SU-DHL-6 (cell line): Measurements from ENCODE around the gene ISM2.
A peak's percentile ranks its signal among the peaks of the same experiment; 100 is the strongest.

Experiments used
- H2AFZ ChIP-seq: fragments of 200-600 bp; sonication (generic); 2 replicates; pipeline ENCODE4 v1.6.1; 2014; ENCODE audit warnings: low read depth, mild to moderate bottlenecking, moderate library complexity, mixed read lengths, antibody characterized with exemption, low read length; ENCODE audit not compliant: severe bottlenecking
- H3F3A ChIP-seq: fragments of 200-600 bp; shearing (Covaris generic); 2 replicates; pipeline ENCODE4 v1.6.0; 2016; ENCODE audit warnings: antibody characterized with exemption, mild to moderate bottlenecking; ENCODE audit not compliant: insufficient read depth
- H3K27ac ChIP-seq: fragments of 200-600 bp; sonication (generic); 2 replicates; pipeline ENCODE4 v1.5.1; 2016; ENCODE audit warnings: low read depth, mild to moderate bottlenecking, low read length, moderate library complexity, mixed read lengths
- H3K27me3 ChIP-seq: fragments of 200-600 bp; sonication (generic), shearing (Covaris generic); 2 replicates; pipeline ENCODE4 v1.6.0; 2014; ENCODE audit warnings: mild to moderate bottlenecking, low read length
- H3K36me3 ChIP-seq: fragments of 200-600 bp; sonication (generic); 2 replicates; pipeline ENCODE4 v1.6.1; 2014; ENCODE audit warnings: mild to moderate bottlenecking, low read length, mixed read lengths
- H3K4me2 ChIP-seq: fragments of 300-600, 200-600 bp; shearing (Covaris generic), sonication (generic); 2 replicates; pipeline ENCODE4 v1.6.0; 2014; ENCODE audit warnings: low read length, low read depth, mild to moderate bottlenecking; ENCODE audit not compliant: poor library complexity, severe bottlenecking
- H3K4me3 ChIP-seq: fragments of 200-600 bp; sonication (generic); 2 replicates; pipeline ENCODE4 v1.5.1; 2014; ENCODE audit warnings: antibody characterized with exemption, low read length, mild to moderate bottlenecking, mixed read lengths; ENCODE audit not compliant: insufficient read depth, poor library complexity, severe bottlenecking
- H3K79me2 ChIP-seq: fragments of 200-600 bp; sonication (generic); 2 replicates; pipeline ENCODE4 v1.6.1; 2014; ENCODE audit warnings: mild to moderate bottlenecking, low read length, moderate library complexity; ENCODE audit not compliant: insufficient read depth
- H3K9ac ChIP-seq: fragments of 200-600 bp; sonication (generic); 2 replicates; pipeline ENCODE4 v1.7.0; 2014; ENCODE audit warnings: mild to moderate bottlenecking, low read length
- H3K9me2 ChIP-seq: fragments of 200-600 bp; sonication (generic); replicated peaks from 2 replicates; pipeline ENCODE4 v1.6.1; 2014; ENCODE audit warnings: low read length; ENCODE audit not compliant: insufficient read depth
- H3K9me3 ChIP-seq: fragments of 200-600 bp; sonication (generic); 2 replicates; pipeline ENCODE4 v1.6.1; 2014; ENCODE audit warnings: low read length, mixed read lengths; ENCODE audit not compliant: insufficient read depth
- H4K20me1 ChIP-seq: fragments of 200-600 bp; sonication (generic); 2 replicates; pipeline ENCODE4 v1.6.1; 2014; ENCODE audit warnings: low read depth, mild to moderate bottlenecking, antibody characterized with exemption, low read length, moderate library complexity, mixed read lengths
- CTCF ChIP-seq: fragments of 200-600 bp; sonication (generic); IDR thresholded peaks from one replicate; pipeline ENCODE4 v1.5.1; 2017; ENCODE audit warnings: antibody characterized with exemption, mild to moderate bottlenecking, low read length, moderate library complexity; ENCODE audit not compliant: insufficient read depth, poor library complexity, severe bottlenecking
- EZH2phosphoT487 ChIP-seq: fragments of 200-600 bp; sonication (generic), shearing (Covaris generic); conservative IDR thresholded peaks from 2 replicates; pipeline ENCODE4 v1.6.1; 2018; ENCODE audit warnings: mild to moderate bottlenecking, antibody characterized with exemption, low read length, moderate library complexity, mixed read lengths

ISM2 gene

DNA sequence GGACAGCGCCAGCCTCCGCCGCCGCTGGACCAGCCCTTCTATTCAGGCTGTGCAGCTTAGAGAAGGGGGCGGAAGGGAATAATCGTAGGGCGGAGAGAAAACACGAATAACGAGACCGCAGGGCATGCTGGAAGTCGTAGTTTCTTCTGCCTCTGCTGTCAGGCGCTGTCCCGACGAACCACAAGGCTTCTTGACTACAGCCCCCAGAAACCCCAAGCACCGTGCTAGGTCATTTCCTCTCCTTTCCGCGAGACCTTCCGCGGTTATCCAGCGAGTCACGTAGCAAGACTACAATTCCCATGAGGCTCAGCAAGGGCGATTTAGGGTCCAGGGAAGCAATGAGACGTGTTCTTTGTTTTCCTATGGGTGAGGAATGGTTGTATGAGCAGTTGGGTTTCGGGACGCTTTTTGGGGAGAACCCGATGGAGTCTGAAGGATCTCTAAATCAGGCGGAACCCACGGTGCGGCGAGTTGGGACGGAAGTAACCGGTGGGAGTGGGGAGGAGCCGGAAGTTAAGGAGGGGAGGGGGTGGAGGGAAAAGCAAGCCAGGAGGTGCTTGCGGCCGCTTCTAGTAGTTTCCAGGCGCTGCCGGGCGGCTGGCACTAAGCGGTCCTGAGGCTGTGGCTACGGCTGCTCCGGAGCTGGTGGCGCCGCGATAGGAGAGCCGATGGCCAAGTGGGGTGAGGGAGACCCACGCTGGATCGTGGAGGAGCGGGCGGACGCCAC is 40.9 kb downstream of the ISM2 start, which contains the start of the genes AHSA1 and VIPAS39:
Gene AHSA1, plus strand, starts transcription at position 572 of the 727 bp plus-strand sequence. Its CDS starts 97 bp downstream, at position 669.
Gene VIPAS39, minus strand, starts transcription at position 80 of the 727 bp plus-strand sequence. CDS start 3,499 bp downstream, outside the sequence.
- peak within 1 kb of the TSS; percentile 87 for H3K4me2 ChIP-seq
- H2AFZ ChIP-seq = peak within 1 kb of the TSS; percentile 96
- no peaks in the 10 kb centered on the region for H3K9me2 ChIP-seq
- peaks cover 9% of the 10 kb centered on the region; the same call in 1 of the 2 replicates for H3F3A ChIP-seq
- H3K79me2 ChIP-seq = peaks cover 44% of the 10 kb centered on the region
- peaks cover 9% of the 10 kb centered on the region; the same call in 1 of the 2 replicates for H4K20me1 ChIP-seq
- H3K27me3 ChIP-seq = no peaks in the 10 kb centered on the region
- H3K36me3 ChIP-seq = peaks cover 12% of the 10 kb centered on the region
- H3K9ac ChIP-seq = peak within 1 kb of the TSS; percentile 90
- peak within 1 kb of the TSS; percentile 82 for H3K27ac ChIP-seq
- TF ChIP-seq CTCF (no peak), EZH2phosphoT487 (no peak)
- H3K9me3 ChIP-seq = no peaks in the 10 kb centered on the region
- H3K4me3 ChIP-seq = peak within 1 kb of the TSS; percentile 91

GRCh38 chr14:77457115-77457521 is 41.5 kb downstream of the ISM2 start:
- peaks cover 9% of the 10 kb centered on the region; the same call in 1 of the 2 replicates for H4K20me1 ChIP-seq
- no peaks in the 10 kb centered on the region for H3K9me2 ChIP-seq
- peaks cover 9% of the 10 kb centered on the region; the same call in 1 of the 2 replicates for H3F3A ChIP-seq
- no peaks in the 10 kb centered on the region for H3K9me3 ChIP-seq
- peaks cover 12% of the 10 kb centered on the region for H3K36me3 ChIP-seq
- peak overlapping the region; percentile 90 for H3K9ac ChIP-seq
- peak overlapping the region; percentile 91 for H3K4me3 ChIP-seq
- peak overlapping the region; percentile 75 for H3K4me2 ChIP-seq
- peaks cover 44% of the 10 kb centered on the region for H3K79me2 ChIP-seq
- TF ChIP-seq CTCF (no peak), EZH2phosphoT487 (no peak)
- H3K27me3 ChIP-seq = no peaks in the 10 kb centered on the region
- peak overlapping the region; percentile 54 for H2AFZ ChIP-seq
- H3K27ac ChIP-seq = peak overlapping the region; percentile 26; the same call in 1 of the 2 replicates

DNA sequence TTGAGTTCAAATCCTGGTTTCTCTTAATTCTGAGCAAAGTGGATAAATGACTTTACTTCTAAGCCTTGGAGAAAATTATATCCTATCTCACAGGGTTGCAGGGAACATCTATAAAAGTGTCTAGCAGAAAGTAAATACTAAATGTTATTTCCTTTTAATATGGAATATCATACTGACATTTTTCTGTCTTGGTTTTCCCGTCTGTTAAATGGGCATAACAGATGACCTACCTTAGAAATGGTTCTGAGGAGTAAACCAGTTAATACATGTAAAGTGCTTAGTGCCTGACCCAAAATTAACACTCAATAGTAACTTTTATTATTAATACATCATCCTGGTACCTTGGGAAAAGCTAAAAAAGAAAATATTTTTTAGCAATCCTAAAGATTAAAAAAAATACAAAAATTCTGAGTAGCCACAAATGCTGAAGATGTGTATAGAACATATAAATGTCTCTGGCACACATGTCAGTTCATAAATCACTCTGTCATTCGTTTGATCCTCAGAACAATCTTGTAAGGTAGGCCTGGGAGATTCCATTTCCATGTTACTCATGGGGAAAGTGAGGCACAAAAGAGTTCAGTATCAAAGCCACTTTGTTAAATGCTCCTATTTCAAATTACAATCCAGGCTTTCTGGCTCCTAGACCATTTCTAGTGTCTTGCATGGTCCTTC is 42.5 kb downstream of the ISM2 start:
- peaks cover 44% of the 10 kb centered on the region for H3K79me2 ChIP-seq
- no peak overlapping the region for H2AFZ ChIP-seq
- no peaks in the 10 kb centered on the region for H3K9me3 ChIP-seq
- H4K20me1 ChIP-seq = peaks cover 9% of the 10 kb centered on the region; the same call in 1 of the 2 replicates
- H3F3A ChIP-seq = peaks cover 9% of the 10 kb centered on the region; the same call in 1 of the 2 replicates
- H3K4me3 ChIP-seq = peak overlapping the region; percentile 91
- H3K36me3 ChIP-seq = peaks cover 6% of the 10 kb centered on the region
- H3K27me3 ChIP-seq = no peaks in the 10 kb centered on the region
- peak overlapping the region; percentile 75 for H3K4me2 ChIP-seq
- no peaks in the 10 kb centered on the region for H3K9me2 ChIP-seq
- TF ChIP-seq CTCF = no peak
- no peak for TF ChIP-seq EZH2phosphoT487
- H3K9ac ChIP-seq = peak overlapping the region; percentile 90
- H3K27ac ChIP-seq = no peak overlapping the region
